K562 treated with DMSO at 1 percent for 4 hours (cell line): ENCODE results near the gene MYB. TPM values are rescaled to one million over a fixed set of nuclear protein-coding genes. Genes with fewer than 3 reads are reported as not detected.

Experiments
- total RNA-seq: library from RNA; unstranded; fragments of 300-600 nt; gene quantifications from 2 replicates; pipeline ENCODE4 v1.2.3, GENCODE V29; 2022; ENCODE audit not compliant: insufficient read depth

MYB gene
- total RNA-seq: 24.0 and 31.5 TPM in 2 replicates

GRCh38 chr6:135180542-135181332, at the start of gene MYB:
Gene MYB, plus strand, starts transcription at chr6:135181308. Its CDS starts 206 bp downstream, at chr6:135181514.

Other genes starting within 250 kb of the MYB start
- 3.3 TPM in 1 of 2 replicates, not detected in the other for gene ALDH8A1, start 231.2 kb upstream of the MYB start, total RNA-seq
- 68.0 and 72.5 TPM in 2 replicates for gene HBS1L, start 126.5 kb upstream of the MYB start, total RNA-seq